A673 (cell line): ENCODE data around the gene EFL1.
"Not testable (repeated sequence)": the region's sequence is repeated elsewhere in the genome, so short reads cannot be mapped to it uniquely, and the experiment has no call there.

ENCODE experiments used
- CTCF ChIP-seq: fragments of 300-800, 200-600 bp; sonication (generic); conservative IDR thresholded peaks from 2 replicates; pipeline ENCODE4 v1.5.1; 2017; ENCODE audit warnings: low read depth, mild to moderate bottlenecking, antibody characterized with exemption, low read length, moderate library complexity, mixed read lengths
- EZH2 ChIP-seq: fragments of 200-600 bp; sonication (generic); IDR thresholded peaks from 2 replicates; pipeline ENCODE4 v1.6.1; 2017; ENCODE audit warnings: borderline replicate concordance, low read depth, mild to moderate bottlenecking, mixed read lengths, antibody characterized with exemption, low read length; ENCODE audit not compliant: poor library complexity, severe bottlenecking

- TF ChIP-seq CTCF, EZH2: not testable (repeated sequence)
Measured at GRCh38 chr15:82194488-82194887, 68.0 kb downstream of the EFL1 start.
